HFF-Myc (cell line): ENCODE data around the gene AFF3.
A peak's percentile ranks its signal among the peaks of the same experiment; 100 is the strongest.

Source experiments
- DNase-seq: peaks from one replicate; pipeline ENCODE4 v3.0.0-alpha.2; 2011; ENCODE audit warnings: low read depth; ENCODE audit errors: extremely low read depth
- H3K4me3 ChIP-seq: replicated peaks from 2 replicates; pipeline ENCODE4 v1.5.1; 2011; ENCODE audit warnings: low read depth, mild to moderate bottlenecking, control low read depth, low read length
- TF ChIP-seq, protein P1 (sequence below): IDR thresholded peaks from 2 replicates; pipeline ENCODE4 v1.5.1; 2012; ENCODE audit warnings: mild to moderate bottlenecking, low read depth, low read length, control low read depth; ENCODE audit errors: missing control alignments

Gene AFF3

GRCh38 chr2:99701503-99701902, 440.9 kb downstream of the AFF3 start:
- TF ChIP-seq, protein P1, sequence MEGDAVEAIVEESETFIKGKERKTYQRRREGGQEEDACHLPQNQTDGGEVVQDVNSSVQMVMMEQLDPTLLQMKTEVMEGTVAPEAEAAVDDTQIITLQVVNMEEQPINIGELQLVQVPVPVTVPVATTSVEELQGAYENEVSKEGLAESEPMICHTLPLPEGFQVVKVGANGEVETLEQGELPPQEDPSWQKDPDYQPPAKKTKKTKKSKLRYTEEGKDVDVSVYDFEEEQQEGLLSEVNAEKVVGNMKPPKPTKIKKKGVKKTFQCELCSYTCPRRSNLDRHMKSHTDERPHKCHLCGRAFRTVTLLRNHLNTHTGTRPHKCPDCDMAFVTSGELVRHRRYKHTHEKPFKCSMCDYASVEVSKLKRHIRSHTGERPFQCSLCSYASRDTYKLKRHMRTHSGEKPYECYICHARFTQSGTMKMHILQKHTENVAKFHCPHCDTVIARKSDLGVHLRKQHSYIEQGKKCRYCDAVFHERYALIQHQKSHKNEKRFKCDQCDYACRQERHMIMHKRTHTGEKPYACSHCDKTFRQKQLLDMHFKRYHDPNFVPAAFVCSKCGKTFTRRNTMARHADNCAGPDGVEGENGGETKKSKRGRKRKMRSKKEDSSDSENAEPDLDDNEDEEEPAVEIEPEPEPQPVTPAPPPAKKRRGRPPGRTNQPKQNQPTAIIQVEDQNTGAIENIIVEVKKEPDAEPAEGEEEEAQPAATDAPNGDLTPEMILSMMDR = no peak
- H3K4me3 ChIP-seq = no peak overlapping the region
- no peak for DNase-seq

DNA sequence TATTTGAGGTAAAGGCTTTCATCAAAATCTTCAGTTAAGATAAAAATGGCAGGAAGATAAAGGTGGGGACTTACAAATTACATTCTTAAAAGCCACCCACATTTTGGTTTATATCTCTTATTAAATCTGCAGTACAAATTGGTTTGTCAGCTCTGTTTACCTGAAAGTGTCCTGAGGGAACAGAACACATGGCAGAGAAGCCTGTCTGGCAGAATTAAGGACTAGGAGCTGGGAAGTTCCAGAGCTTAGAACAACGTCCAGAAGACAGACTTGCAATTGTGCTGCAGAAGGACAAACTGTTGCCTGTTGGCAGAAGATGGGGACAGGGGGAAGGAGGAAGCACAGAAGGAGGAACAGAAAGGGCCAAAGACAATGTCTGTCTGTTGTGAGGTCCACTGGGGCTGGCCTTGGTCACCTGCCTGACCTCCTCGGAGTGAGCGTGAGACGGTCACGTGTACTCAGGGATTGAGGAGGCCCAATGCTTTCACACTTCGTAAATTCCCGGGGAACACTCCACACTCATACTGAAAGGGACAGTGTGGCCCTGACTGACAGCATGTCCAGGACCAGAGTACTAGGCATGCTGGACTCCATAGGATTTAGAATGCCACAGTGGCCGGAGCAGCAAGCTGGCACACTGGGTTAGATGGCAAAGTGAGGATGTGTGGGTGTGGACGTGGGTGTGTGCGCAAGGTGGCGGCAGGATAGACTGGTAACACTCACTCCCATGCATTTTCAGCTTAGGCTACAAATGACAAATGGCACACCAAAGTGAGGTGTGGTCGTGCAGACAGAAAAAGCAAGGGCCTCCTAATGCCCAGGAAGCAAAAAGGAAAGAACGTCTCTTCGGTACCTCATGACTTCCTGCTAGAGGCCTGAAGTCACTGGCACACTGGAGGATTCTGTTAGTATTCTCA, 441.6 kb downstream of the AFF3 start:
- DNase-seq = no peak
- no peak overlapping the region for H3K4me3 ChIP-seq
- TF ChIP-seq, protein P1 = no peak

DNA sequence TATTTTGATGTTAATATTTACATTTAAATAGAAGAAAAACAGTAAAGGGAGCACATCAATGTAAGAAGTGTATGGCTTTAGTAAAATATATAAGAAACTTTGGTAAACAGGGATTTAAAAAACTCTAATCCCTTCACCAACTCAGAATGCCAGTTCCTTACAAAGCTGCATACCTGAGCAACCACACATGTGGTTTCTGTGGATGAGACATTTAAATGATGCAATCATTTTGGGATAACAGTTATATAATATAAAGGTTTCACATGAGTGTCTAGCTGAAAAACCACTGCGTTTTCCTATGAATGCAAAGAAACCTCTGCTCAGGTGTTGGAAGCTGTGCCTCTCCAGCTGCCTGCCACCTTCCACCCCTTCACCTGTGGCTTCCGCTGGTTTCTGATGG, 443.5 kb downstream of the AFF3 start:
- DNase-seq = no peak
- TF ChIP-seq, protein P1 = no peak
- no peak overlapping the region for H3K4me3 ChIP-seq

GRCh38 chr2:99697811-99698568, 444.4 kb downstream of the AFF3 start:
- DNase-seq = peak; percentile 32
- TF ChIP-seq, protein P1 = no peak
- no peak overlapping the region for H3K4me3 ChIP-seq

GRCh38 chr2:99695944-99696253, 446.5 kb downstream of the AFF3 start:
- TF ChIP-seq, protein P1 = no peak
- no peak overlapping the region for H3K4me3 ChIP-seq
- no peak for DNase-seq

GRCh38 chr2:99695130-99695943, 447.1 kb downstream of the AFF3 start:
- no peak overlapping the region for H3K4me3 ChIP-seq
- TF ChIP-seq, protein P1 = no peak
- no peak for DNase-seq
